ENCODE results near the gene TSPAN18.

- TF ChIP-seq CTCF (IDR thresholded peaks at IDR 0.05; ENCODE audit: insufficient read depth, low read depth, low read length), result no peak
- no peak for TF ChIP-seq EZH2 (IDR thresholded peaks at IDR 0.05; ENCODE audit: insufficient read depth, low read length)
Observed at GRCh38 chr11:44752713-44753112, 26.0 kb downstream of the TSPAN18 start.
